ENCODE data around the gene COA3.

Gene COA3

DNA sequence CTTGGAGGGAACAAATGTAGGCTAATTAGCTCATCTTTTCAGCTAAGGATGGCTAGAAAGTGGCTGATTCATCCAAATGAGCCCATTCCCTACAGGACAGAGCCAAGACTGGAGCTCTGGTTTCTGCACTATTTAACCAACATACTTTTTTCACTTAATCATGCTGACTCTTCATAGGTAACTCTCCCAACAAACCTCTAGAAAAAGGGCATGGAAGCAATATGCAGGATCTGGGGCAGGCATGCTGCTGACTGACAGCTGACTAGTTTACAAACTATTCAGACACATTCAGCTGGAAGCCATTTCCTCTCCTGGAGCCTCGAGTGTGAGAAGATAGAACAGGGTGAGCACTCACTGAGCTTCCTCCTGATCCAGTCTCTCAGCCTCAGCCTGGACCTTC is 19.4 kb upstream of the COA3 start:
- no peak for DNase-seq (ENCODE audit: low read depth)

DNA sequence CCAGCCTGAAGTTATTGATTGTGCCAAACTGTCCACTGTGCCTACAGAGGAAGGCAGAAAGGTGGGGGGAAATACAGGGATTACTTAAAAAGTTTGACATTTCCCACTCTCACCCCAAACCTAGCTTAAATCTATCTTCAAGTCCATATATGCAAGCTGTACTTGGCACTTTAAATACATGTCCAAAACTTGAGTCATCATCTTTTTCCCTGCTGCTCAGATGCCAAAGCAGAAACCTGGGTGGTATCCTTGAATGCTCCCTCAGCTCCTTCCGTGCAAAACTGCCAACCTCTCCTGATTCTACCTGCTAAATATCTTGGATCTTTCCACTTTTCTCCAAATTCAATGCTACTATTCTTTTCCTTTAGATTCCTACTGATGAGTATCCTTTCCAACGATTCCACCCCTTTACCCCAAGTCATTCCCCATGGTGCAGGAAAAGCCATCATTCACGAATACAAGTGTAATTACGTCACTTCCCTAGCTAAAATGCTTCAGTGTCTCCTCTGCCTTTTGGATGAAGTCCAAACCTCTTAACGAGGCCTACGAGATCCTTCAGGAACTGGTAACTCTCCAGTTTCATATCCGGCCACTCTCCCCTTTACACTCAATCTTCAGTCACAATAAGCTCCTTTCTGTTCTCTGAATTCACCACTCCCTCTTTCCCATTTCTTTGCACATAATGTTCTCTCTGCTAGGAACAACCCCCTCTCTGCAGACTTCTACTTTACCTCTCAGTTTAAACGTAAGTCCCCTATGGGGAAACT is 16.3 kb upstream of the COA3 start:
- no peak for DNase-seq (ENCODE audit: low read depth)

DNA sequence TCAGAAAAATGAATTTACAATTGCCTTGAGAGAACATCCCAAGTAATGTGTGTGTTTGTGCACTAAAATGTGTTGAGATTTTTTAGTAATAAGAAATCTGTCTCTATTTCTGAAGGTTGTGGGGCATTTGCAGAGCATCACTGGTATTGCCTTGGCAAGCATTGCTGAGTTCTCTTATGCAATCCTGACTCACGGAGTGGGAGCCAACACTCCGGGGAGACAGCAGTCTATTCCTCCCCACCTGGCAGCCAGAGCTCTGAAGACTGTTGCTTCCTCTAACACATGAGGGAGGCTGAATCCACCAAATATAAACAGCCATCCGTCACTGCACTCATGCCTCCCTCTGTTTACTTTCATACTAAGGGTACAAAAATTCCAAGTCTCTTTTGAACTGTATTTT is 10.7 kb upstream of the COA3 start:
- DNase-seq (ENCODE audit: low read depth), result no peak

DNA sequence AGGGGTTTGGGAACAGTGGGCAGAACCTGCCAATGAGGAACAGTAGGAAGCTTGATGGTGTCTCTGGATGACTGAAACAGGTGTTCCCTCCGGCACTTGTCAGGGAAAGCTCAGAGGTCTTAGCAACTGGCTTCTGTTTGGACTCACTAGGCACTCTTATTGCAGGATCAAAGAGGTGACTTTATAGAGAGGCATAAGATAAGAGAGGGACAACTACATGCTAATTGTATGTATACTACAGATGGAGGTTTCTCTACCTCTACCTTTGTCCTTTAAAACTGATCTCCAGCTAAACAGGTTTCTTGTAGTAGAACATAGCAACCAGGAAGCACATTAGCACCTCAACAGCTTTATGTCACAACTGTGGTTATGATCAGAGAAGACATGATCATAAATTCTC is 7.7 kb upstream of the COA3 start:
- no peak for DNase-seq (ENCODE audit: low read depth)

DNA sequence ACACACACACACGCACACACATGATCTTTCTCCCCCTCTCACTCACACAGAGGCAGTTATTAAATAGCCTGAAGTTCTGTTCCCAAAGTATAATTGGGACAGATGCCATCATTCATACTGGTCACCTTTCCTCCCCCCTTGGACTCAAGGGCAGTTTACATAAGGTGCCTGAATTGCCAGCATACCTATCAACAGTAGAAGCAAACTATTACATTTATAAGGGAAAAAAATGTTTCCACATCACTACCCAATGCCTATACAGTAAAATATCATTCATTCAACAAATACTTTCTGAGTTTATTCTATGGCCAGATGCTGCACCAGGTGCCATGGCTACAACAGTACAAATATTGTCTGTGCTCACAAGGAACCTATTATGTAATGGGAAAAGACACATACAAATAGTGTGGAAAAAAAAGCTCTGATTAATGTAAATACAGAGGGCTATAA is 6.4 kb upstream of the COA3 start:
- DNase-seq (ENCODE audit: low read depth), result no peak

DNA sequence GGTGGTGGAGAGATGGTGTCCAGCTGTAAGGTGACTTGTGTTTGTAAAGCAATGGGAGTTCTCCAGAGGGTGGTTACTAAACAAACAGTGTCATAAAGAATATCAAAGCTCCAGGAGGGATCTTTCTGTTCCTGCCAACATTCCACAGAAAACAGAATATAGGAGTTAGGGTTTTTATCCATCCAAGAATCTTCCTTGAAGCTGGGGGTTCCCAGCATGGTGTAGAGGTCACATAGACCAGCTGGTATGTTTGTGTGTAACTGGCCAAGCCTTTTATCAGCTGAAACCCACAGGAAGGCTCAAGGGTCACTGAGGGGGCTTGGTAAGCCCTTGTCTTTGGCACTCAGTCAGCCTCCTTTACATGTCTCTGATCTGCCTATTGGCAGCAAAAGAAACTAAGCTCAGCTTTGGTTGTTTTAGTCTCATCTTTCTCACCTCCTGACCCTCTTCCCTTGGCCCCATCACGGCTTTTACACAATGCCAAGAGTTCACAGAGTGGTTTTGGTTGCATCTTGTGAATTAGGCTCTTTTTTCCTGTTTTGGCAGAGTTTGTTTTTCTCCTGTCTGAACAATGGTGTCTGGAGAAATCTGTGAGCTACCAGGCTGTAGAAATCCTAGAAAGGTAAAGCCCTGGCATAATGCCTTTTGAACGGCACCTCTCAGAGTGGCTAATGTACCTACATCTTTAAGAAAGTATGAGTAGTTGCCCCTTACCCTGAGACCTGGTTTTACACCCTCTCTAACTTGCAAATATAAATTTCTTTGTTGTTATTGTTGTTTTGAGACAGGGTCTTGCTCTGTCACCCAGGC is 4.8 kb upstream of the COA3 start:
- DNase-seq (ENCODE audit: low read depth), result no peak

DNA sequence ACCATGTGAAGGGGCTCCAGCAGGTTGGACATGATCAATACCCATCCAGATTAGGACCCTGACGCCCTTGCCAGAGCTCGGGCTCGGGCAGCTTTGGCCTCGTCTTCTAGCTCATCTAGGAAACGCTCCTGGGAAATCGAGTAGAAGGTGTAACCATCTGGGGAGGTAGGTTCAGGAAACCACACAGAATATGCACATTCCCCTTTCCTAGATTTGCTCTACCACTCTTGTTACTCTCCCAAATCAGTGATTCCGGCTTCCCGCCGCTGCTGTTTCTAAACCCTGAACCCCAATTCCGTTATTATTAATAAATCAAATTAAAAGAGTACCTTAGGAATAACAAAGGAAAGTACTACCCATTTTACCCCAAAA is 507 bp downstream of the COA3 start:
- DNase-seq (ENCODE audit: low read depth), result no peak

DNA sequence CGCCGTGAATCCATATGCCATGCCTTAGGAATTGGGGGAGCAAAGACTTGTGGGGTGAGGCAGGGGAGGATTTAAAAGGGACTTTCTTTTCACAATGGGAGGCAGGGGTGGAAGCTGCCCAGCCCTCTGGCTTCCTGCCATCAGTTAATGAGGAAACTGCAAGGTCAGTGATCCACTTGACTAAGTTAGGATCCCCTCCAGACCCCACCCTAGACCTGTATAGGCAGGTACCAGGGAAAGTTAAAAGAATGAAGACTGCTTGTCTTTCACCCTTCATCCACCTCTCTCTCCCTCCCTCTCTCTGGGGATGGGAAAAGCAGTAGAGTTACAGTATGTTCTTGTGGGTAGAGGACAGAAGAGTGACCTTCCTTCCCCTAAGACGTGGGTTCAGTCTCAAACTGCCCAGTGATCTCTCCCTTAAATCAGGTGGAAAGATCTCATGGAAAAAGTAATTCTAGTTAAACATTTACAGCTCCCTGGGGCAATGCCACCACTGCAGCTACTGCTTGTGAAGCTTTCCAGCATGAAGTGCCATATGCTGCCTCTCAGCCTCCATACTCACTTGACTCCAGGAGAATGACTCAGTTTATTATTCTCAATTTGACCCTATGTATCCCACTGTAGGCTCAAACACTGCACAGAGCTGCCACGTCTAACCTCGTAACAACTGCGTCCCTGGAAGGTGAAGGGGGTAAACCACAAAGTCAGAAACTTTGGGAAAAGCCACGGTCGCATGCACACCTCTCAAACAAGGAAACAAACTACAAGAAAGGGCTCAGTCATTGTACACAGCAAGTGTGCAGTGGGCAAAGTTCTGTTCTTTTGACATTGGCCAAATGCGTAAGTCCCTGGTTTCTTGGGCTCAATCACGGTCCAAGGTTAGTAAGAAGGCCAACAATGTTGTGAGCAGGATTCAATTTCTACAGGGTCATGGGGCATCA is 1.2 kb downstream of the COA3 start:
- no peak for DNase-seq (ENCODE audit: low read depth)

DNA sequence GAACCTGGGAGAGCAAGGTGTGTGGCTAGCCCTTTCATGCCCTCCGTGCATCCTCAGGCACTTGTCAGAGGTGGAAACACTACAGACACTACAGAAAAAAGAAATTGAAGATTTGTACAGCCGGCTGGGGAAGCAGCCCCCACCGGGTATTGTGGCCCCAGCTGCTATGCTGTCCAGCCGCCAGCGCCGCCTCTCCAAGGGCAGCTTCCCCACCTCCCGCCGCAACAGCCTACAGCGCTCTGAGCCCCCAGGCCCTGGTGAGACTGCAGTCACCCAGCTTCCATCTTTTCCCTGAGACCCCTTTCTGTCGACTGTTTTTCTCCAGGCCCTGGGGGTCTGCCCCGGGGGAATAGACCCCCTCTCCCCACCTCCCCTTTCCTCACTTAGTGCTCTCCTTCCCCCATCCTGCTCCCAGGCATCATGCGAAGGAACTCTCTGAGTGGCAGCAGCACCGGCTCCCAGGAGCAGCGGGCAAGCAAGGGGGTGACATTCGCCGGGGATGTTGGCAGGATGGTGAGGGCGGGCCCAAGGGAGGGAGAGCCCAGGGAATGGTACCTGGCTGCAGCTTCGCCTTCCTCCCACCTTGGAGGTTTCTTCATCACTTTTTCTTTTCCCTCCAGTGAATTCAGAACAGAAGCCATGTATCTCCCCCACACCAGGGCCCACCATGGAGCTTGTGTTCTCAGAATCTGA is 2.3 kb downstream of the COA3 start:
- DNase-seq (ENCODE audit: low read depth), result no peak

DNA sequence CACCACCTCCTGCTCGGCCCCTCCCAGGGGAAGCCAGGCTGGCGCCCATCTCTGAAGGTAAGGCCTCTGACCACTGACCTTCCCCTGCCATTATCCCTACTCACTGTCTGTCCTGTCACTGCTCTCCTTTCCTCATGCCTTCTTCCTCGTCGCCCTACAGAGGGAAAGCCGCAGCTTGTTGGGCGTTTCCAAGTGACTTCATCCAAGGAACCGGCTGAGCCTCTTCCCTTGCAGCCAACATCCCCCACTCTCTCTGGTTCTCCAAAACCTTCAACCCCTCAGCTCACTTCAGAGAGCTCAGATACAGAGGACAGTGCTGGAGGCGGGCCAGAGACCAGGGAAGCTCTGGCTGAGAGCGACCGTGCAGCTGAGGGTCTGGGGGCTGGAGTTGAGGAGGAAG is 3.0 kb downstream of the COA3 start:
- no peak for DNase-seq (ENCODE audit: low read depth)

DNA sequence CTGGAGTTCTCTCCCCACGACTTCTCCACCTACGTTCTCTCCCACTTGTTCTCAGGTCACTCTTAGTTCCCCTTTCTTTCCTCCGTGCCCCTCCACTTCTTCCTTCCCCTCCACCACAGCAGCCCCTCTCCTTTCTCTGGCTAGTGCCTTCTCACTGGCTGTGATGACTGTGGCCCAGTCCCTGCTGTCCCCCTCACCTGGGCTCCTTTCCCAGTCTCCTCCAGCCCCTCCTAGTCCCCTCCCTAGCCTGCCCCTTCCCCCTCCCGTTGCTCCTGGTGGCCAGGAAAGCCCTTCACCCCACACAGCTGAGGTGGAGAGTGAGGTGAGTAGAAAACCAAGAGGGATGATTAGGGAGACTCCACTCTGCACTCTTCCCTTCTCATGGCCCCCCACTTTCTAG is 3.4 kb downstream of the COA3 start:
- DNase-seq (ENCODE audit: low read depth), result no peak

DNA sequence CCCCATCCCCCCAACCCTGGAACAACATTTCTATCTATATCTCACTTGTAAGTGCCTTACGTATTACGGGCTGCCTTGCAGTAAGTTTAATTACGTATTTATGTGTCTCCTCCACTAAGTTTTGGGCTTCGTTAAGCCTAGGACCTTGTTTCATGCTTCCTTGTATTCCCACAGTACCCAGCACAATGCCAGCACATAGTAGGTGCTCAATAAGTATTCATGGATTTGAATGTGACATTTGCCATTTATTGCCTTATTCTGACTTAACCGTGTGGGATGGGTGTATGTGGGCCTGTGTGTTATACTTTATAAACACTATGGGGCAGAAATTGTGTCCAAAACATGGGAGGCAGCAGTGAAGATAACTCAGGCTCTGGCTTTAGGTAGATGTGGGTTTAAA is 6.0 kb downstream of the COA3 start:
- DNase-seq (ENCODE audit: low read depth), result no peak

DNA sequence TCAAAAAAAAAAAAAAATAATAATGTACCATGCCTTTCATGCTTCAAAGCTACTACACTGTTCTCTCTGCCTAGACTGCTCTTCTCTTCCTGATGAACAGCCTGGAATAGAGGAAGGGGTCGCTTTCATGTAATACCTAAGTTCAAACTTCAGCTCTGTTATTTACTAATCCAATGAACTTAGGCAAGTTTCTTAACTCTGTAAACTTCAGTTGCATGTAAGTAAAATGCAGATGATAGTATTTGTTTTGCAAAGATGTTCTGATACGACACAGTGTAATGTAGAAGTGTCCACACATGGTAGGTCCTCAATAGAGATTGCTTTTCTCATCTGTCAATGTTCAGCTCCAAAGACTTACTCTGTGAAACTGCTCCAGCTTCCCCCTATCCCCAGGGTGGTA is 6.6 kb downstream of the COA3 start:
- DNase-seq (ENCODE audit: low read depth), result no peak

DNA sequence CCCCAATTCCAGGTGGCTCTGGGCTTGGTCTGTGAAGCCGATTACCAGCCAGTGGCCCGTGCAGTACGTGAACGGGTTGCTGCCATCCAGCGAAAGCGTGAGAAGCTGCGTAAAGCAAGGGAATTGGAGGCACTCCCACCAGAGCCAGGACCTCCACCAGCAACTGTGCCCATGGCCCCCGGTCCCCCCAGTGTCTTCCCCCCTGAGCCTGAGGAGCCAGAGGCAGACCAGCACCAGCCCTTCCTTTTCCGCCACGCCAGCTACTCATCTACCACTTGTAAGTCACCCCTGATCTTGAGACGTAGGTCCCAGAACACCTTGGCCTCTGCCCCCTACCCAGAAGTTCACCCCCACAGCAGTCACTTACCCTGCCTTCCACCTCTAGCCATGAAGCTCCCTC is 11.2 kb downstream of the COA3 start:
- DNase-seq (ENCODE audit: low read depth), result no peak

DNA sequence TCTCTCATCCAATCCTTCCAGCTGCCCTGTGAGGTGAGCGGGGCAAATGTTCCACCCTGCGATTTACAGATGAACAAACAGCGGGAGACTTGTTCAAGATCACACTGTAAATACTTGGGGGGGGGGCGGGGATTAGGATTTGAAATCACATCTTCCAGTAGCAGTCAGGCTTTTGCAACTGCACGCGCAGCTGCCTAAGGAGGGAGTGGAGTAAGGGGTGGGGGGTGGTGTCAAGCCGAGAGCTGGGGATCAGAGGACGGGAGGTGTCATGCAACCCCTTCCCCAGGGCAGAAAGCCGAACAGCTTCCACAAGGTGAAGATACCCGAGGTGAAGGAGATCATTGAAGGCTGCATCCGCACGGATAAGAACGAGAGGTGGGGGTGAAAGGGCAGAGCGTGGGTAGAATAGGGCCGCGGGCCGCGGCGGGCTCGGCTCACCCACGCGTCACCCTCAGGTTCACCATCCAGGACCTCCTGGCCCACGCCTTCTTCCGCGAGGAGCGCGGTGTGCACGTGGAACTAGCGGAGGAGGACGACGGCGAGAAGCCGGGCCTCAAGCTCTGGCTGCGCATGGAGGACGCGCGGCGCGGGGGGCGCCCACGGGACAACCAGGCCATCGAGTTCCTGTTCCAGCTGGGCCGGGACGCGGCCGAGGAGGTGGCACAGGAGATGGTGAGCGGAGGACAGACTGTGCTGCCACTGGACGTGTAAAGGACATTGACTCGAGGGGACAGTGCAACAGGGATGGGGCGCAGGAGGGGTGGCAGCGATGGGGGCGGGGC is 13.5 kb downstream of the COA3 start:
- no peak for DNase-seq (ENCODE audit: low read depth)

DNA sequence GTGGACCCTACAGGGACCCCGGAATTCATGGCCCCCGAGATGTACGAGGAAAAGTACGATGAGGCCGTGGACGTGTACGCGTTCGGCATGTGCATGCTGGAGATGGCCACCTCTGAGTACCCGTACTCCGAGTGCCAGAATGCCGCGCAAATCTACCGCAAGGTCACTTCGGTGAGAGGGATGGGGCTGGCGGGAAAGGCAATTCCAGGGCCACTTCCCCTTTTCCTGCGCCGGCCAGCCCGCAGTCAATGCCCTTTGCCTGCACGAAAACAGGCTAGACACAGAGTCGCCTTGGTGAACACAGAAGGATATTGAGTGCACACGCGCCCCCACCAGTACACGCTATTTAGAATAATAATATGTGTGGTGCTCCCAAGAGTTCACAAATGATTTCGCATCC is 14.1 kb downstream of the COA3 start:
- no peak for DNase-seq (ENCODE audit: low read depth)

DNA sequence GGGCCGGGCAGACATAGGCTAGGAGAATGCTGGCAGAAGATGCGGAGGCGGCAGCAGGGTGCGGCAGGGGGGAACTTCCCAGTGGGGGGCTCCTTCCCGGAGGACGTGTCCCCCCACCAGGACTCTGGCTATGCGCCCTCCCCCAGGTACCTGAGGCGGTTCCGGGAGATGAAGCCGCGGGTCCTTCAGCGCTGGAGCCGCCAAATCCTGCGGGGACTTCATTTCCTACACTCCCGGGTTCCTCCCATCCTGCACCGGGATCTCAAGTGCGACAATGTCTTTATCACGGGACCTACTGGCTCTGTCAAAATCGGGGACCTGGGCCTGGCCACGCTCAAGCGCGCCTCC is 14.7 kb downstream of the COA3 start:
- no peak for DNase-seq (ENCODE audit: low read depth)

DNA sequence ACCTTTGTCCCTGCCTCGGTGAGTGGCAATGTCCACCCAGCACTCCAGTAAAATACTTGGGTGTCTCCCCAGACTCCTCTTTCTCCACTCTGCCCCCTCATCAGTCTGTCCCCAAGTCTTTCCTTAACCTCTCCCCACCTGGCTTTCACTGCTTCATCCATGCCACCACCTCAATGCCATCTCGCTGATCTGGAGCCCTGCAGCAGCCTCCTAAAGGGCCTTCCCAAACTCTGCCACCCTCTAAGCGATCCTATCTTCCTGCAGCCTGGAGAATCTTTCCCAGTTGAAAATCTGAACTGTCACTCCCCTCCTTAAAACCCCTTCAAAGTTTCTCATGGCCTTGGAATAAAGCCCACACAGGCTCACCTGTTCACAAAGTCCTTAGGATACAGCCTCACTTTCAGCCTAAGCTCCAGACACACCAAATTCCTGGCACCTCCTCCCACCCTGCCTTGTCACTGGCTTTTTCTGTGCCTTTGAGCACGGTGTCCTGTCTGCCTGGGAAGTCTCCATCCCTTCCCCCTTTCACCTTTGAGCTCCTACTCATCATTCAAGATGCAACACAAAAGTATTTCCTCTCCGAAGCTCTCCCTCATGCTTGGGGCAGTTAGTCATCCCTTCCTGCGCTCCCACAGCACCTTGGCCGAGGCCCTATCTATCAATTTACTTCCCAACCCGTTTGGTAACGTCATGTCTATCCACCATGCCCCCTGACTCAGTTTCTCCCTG is 15.3 kb downstream of the COA3 start:
- DNase-seq (ENCODE audit: low read depth), result no peak

DNA sequence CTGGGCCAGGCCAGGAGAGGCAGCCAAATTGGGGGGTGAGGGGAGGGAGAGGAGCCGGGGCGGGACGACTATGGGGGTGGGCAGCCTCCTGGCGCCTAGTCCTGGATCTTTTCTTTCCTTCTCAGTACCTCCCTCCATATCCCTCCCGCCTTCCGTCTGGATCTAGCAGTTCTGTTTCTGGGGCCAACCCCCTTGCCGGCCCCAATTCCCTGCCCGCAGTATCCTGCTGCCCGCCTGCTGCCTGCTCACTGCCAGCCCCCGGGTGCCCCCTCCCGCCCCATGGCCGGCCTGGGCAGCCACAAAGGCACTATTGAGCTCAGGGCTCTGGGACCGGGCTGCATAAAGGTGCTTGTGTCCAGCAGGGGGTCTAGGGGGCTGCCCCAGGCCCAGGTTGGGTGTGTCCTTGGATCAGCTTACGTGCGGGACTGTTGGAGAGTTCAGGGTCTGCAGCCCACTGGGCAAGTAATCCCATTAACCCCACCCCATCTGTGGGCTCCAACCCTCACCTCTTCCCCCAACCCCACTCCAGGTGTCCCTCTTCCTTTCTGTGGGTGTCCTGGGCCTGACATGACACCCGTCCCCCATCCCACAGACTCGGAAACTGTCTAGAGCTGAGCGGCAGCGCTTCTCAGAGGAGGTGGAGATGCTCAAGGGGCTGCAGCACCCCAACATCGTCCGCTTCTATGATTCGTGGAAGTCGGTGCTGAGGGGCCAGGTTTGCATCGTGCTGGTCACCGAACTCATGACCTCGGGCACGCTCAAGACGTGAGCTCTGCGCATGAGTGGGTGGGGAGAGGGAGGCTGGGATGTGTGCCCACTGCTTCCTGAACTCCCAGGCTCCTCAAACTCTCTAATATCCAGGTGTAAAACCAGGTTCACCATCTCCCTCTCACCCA is 16.1 kb downstream of the COA3 start:
- DNase-seq (ENCODE audit: low read depth), result no peak
